Measurements from ENCODE around the gene NRP1.
A peak's percentile ranks its signal among the peaks of the same experiment; 100 is the strongest.

The NRP1 gene

GRCh38 chr10:33248638-33249037 is 85.8 kb downstream of the NRP1 start:
- H3K4me3 ChIP-seq (ENCODE audit: low read depth, low read length), result no peak overlapping the region
- DNase-seq (ENCODE audit: low read depth), result peak; percentile 82

- DNase-seq (ENCODE audit: low read depth), result no peak
- no peak overlapping the region for H3K4me3 ChIP-seq (ENCODE audit: low read depth, low read length)
Observed at GRCh38 chr10:33247221-33247922, 87.1 kb downstream of the NRP1 start.

GRCh38 chr10:33245343-33245742 is 89.1 kb downstream of the NRP1 start:
- DNase-seq (ENCODE audit: low read depth), result no peak
- no peak overlapping the region for H3K4me3 ChIP-seq (ENCODE audit: low read depth, low read length)

- no peak overlapping the region for H3K4me3 ChIP-seq (ENCODE audit: low read depth, low read length)
- no peak for DNase-seq (ENCODE audit: low read depth)
Observed at GRCh38 chr10:33244354-33244967, 90.0 kb downstream of the NRP1 start.

GRCh38 chr10:33243703-33244102 is 90.8 kb downstream of the NRP1 start:
- no peak overlapping the region for H3K4me3 ChIP-seq (ENCODE audit: low read depth, low read length)

GRCh38 chr10:33242931-33243330 is 91.5 kb downstream of the NRP1 start:
- H3K4me3 ChIP-seq (ENCODE audit: low read depth, low read length), result no peak overlapping the region
- no peak for DNase-seq (ENCODE audit: low read depth)

More at GRCh38 chr10:33243703-33244102, 90.8 kb downstream of the NRP1 start:
- no peak for DNase-seq (ENCODE audit: low read depth)

- no peak overlapping the region for H3K4me3 ChIP-seq (ENCODE audit: low read depth, low read length)
- DNase-seq (ENCODE audit: low read depth), result no peak
Observed at GRCh38 chr10:33241351-33241750, 93.1 kb downstream of the NRP1 start.

GRCh38 chr10:33240931-33241330 is 93.5 kb downstream of the NRP1 start:
- no peak overlapping the region for H3K4me3 ChIP-seq (ENCODE audit: low read depth, low read length)

GRCh38 chr10:33240258-33240657 is 94.2 kb downstream of the NRP1 start:
- no peak overlapping the region for H3K4me3 ChIP-seq (ENCODE audit: low read depth, low read length)
- DNase-seq (ENCODE audit: low read depth), result no peak

More at GRCh38 chr10:33240931-33241330, 93.5 kb downstream of the NRP1 start:
- no peak for DNase-seq (ENCODE audit: low read depth)

- H3K4me3 ChIP-seq (ENCODE audit: low read depth, low read length), result no peak overlapping the region
- no peak for DNase-seq (ENCODE audit: low read depth)
Observed at GRCh38 chr10:33239257-33239656, 95.2 kb downstream of the NRP1 start.

GRCh38 chr10:33238643-33239042 is 95.8 kb downstream of the NRP1 start:
- peak; percentile 67 for DNase-seq (ENCODE audit: low read depth)
- H3K4me3 ChIP-seq (ENCODE audit: low read depth, low read length), result no peak overlapping the region

- H3K4me3 ChIP-seq (ENCODE audit: low read depth, low read length), result no peak overlapping the region
Observed at GRCh38 chr10:33237736-33238624, 96.5 kb downstream of the NRP1 start.

GRCh38 chr10:33236916-33237315 is 97.6 kb downstream of the NRP1 start:
- no peak overlapping the region for H3K4me3 ChIP-seq (ENCODE audit: low read depth, low read length)
- DNase-seq (ENCODE audit: low read depth), result no peak

More at GRCh38 chr10:33237736-33238624, 96.5 kb downstream of the NRP1 start:
- DNase-seq (ENCODE audit: low read depth), result peak; percentile 92

- DNase-seq (ENCODE audit: low read depth), result no peak
- no peak overlapping the region for H3K4me3 ChIP-seq (ENCODE audit: low read depth, low read length)
Observed at GRCh38 chr10:33235951-33236350, 98.5 kb downstream of the NRP1 start.

- DNase-seq (ENCODE audit: low read depth), result no peak
- no peak overlapping the region for H3K4me3 ChIP-seq (ENCODE audit: low read depth, low read length)
Observed at GRCh38 chr10:33235251-33235884, 99.1 kb downstream of the NRP1 start.

GRCh38 chr10:33234831-33235237 is 99.6 kb downstream of the NRP1 start:
- H3K4me3 ChIP-seq (ENCODE audit: low read depth, low read length), result no peak overlapping the region
- DNase-seq (ENCODE audit: low read depth), result no peak

- DNase-seq (ENCODE audit: low read depth), result no peak
Observed at GRCh38 chr10:33233635-33234034, 100.8 kb downstream of the NRP1 start.

GRCh38 chr10:33233221-33233620 is 101.2 kb downstream of the NRP1 start:
- DNase-seq (ENCODE audit: low read depth), result no peak
- no peak overlapping the region for H3K4me3 ChIP-seq (ENCODE audit: low read depth, low read length)

More at GRCh38 chr10:33233635-33234034, 100.8 kb downstream of the NRP1 start:
- no peak overlapping the region for H3K4me3 ChIP-seq (ENCODE audit: low read depth, low read length)

- H3K4me3 ChIP-seq (ENCODE audit: low read depth, low read length), result no peak overlapping the region
- DNase-seq (ENCODE audit: low read depth), result no peak
Observed at GRCh38 chr10:33231621-33232350, 102.7 kb downstream of the NRP1 start.
